ENCODE results near the gene ELP5. TPM values are rescaled to one million over a fixed set of nuclear protein-coding genes. Genes with fewer than 3 reads are reported as not detected.
A peak's percentile ranks its signal among the peaks of the same experiment; 100 is the strongest.

The ELP5 gene
- total and polyA plus RNA-seq, 2 of the 4 experiments (the other 2 are of a cell fraction) = 39.3 to 46.6 TPM

DNA sequence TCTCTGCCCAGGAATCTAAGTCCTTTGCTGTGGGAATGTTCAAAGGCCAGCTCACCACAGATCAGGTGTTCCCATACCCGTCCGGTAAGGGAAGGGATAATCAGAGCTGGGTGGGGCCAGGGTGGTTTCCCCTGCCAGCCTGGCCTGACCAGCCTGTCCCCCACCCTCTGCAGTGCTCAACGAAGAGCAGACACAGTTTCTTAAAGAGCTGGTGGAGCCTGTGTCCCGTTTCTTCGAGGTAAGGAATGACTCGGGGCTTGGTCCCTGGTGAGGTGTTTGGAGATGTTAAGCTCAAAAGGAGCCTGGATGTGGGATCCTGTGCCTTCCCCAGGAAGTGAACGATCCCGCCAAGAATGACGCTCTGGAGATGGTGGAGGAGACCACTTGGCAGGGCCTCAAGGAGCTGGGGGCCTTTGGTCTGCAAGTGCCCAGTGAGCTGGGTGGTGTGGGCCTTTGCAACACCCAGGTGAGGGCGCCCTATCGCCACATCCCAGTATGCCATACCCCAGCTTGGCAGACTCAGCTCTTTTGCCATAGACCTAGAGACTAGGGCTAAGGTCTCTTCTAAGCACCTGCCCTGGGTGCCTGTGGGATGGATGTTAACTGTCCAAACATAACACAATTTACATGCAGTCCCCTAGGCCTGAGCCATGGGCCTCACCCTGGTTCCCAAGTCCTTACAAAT, 31.3 kb upstream of the ELP5 start (continued):
- peak; percentile 61 for TF ChIP-seq RAD21 (IDR thresholded peaks at IDR 0.05; ENCODE audit: low read length)
- TF ChIP-seq CEBPB (IDR thresholded peaks at IDR 0.05; ENCODE audit: low read depth, low read length) = no peak

DNA sequence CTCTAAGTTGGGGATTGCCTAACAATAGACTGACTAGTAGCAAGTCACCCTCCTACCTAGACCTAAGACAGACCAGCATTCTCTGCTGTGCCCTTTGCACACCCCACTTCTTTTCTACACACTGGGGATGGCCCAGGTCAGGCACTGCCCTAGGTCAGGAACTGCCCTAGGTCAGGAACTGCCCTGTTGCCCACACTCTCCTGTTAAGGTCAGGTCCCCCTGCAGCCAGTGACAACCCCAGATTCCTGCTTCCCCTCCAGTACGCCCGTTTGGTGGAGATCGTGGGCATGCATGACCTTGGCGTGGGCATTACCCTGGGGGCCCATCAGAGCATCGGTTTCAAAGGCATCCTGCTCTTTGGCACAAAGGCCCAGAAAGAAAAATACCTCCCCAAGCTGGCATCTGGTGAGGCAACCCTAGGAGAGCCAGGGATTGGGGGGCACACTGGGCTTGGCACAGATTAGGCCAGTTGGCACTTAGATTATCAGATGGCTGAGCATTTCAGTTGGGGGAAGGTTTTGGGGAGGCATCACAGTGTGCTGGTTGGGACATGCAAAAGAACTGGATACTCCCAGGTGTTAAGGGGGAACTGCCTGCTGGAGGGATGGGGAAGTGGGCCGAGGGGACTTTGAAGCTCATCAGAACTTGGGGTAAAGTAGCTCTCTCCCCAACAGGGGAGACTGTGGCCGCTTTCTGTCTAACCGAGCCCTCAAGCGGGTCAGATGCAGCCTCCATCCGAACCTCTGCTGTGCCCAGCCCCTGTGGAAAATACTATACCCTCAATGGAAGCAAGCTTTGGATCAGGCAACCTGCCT, 30.5 kb upstream of the ELP5 start:
- no peaks in the 10 kb centered on the region for H3K27me3 ChIP-seq (ENCODE audit: control insufficient read depth, insufficient read depth, low read length)
- peaks cover 52% of the 10 kb centered on the region for H3K36me3 ChIP-seq (ENCODE audit: control insufficient read depth, insufficient read depth, low read length)
- no peak overlapping the region for H3K4me3 ChIP-seq (ENCODE audit: insufficient read depth, low read depth, low read length)
- H2BK20ac ChIP-seq (ENCODE audit: low read depth, low read length) = no peak overlapping the region
- H2AK5ac ChIP-seq (ENCODE audit: low read depth, low read length) = no peak overlapping the region; the same call in 1 of the 2 replicates
- H3K9me1 ChIP-seq (ENCODE audit: insufficient read depth, low read length) = peaks cover 13% of the 10 kb centered on the region; the same call in 1 of the 2 replicates
- no peak overlapping the region for H2BK15ac ChIP-seq (ENCODE audit: low read depth, low read length)
- H3K79me1 ChIP-seq (ENCODE audit: low read depth in 1 of 2, low read length in 2 of 2) = peaks cover 8 to 72% of the 10 kb centered on the region in 2 experiments
- TF ChIP-seq NFE2L2 (IDR thresholded peaks at IDR 0.05; ENCODE audit: low read depth, low read length) (no peak), SMC3 (IDR thresholded peaks at IDR 0.05; ENCODE audit: low read depth, low read length) (no peak), POLR2A (IDR thresholded peaks at IDR 0.05; ENCODE audit: low read depth, low read length) (no peak), CEBPB (IDR thresholded peaks at IDR 0.05; ENCODE audit: low read depth, low read length) (no peak; the same call in 1 of the 2 replicates), RFX5 (IDR thresholded peaks at IDR 0.05; ENCODE audit: low read depth, low read length) (no peak), CHD1 (IDR thresholded peaks at IDR 0.05; ENCODE audit: low read depth, low read length) (no peak)
- TF ChIP-seq, protein P1, sequence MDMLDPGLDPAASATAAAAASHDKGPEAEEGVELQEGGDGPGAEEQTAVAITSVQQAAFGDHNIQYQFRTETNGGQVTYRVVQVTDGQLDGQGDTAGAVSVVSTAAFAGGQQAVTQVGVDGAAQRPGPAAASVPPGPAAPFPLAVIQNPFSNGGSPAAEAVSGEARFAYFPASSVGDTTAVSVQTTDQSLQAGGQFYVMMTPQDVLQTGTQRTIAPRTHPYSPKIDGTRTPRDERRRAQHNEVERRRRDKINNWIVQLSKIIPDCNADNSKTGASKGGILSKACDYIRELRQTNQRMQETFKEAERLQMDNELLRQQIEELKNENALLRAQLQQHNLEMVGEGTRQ (IDR thresholded peaks at IDR 0.05; ENCODE audit: low read depth, low read length) = no peak
- no peak overlapping the region for H3K56ac ChIP-seq (ENCODE audit: extremely low read depth, insufficient read depth, low read length)
- no peak overlapping the region for H3K18ac ChIP-seq (ENCODE audit: low read depth, low read length)
- H3K4ac ChIP-seq (ENCODE audit: low read depth, low read length) = peak overlapping the region; percentile 11; the same call in 1 of the 2 replicates
- ChIA-PET CTCF (interaction anchor here (1.0 kb wide), 1 partner anchor 75 kb away, joined by 4 read pairs; no protein-coding TSS in a partner anchor), POLR2A (ENCODE audit: unreplicated experiment) (interaction anchor here (1.4 to 1.5 kb wide), 2 partner anchors 13 to 21 kb away, joined by 3 to 4 read pairs; partner anchors contain the start of genes DVL2 and GABARAP)
- H3K4me2 ChIP-seq (ENCODE audit: low read depth, low read length) = peak overlapping the region; percentile 81
- peak overlapping the region; percentile 85; the same call in 1 of the 2 replicates for H3K23ac ChIP-seq (ENCODE audit: low read depth, low read length)
- no peak for ATAC-seq (ENCODE audit: low read depth)
- H3K27ac ChIP-seq (ENCODE audit: insufficient read depth, low read length) = no peak overlapping the region
- H3K14ac ChIP-seq (replicated peaks; ENCODE audit: low read depth, low read length) = no peak overlapping the region
- peak overlapping the region; percentile 45 for H2AFZ ChIP-seq (replicated peaks; ENCODE audit: low read length, poor library complexity)
- H4K8ac ChIP-seq (ENCODE audit: low read depth in 2 of 2, low read length in 2 of 2) = peak overlapping the region in 1 of 2 experiments; percentile 38; a peak in 1 of 4 replicates
- H3K9me3 ChIP-seq (ENCODE audit: control insufficient read depth, insufficient read depth, low read length) = no peaks in the 10 kb centered on the region
- 88% methylated on average over 4 of the region's 10 CpGs; no CpG with 5 or more reads in 1 of the 2 experiments for WGBS, 2 experiments (ENCODE audit: extremely low coverage in 2 of 2, insufficient read length in 1 of 2)
- intact Hi-C loops (cut with micrococcal nuclease) = loop anchor here (2.0 kb wide), 1 partner anchor 13 kb away; the partner anchor contains the start of gene DVL2
- H4K5ac ChIP-seq (ENCODE audit: low read depth, low read length) = no peak overlapping the region
- peaks cover 35% of the 10 kb centered on the region for H4K20me1 ChIP-seq (ENCODE audit: insufficient read depth, low read length)
- peak overlapping the region; percentile 72; the same call in 1 of the 2 replicates for H3K9ac ChIP-seq (ENCODE audit: low read depth, low read length)
- peaks cover 14% of the 10 kb centered on the region for H3K4me1 ChIP-seq (ENCODE audit: control insufficient read depth, insufficient read depth, low read length)
- no peak overlapping the region for H2BK120ac ChIP-seq (ENCODE audit: low read depth, low read length)
- no TSS peak for BruUV-seq (replicated peaks)
- H2BK5ac ChIP-seq (ENCODE audit: low read depth, low read length, poor library complexity, severe bottlenecking) = no peak overlapping the region
- no peak for DNase-seq
- H4K91ac ChIP-seq (ENCODE audit: insufficient read depth, low read depth, low read length) = no peak overlapping the region
- dilution Hi-C loops (cut with HindIII; ENCODE audit: low sequenced_read_pairs, unreplicated experiment) = no loop called here
- in situ Hi-C loops (cut with MboI; ENCODE audit: low sequenced_read_pairs) = no loop called here
- H2AK9ac ChIP-seq (replicated peaks; ENCODE audit: low read depth, low read length, poor library complexity) = peak overlapping the region; percentile 93
